Activated T-cell treated with anti-CD3 and anti-CD28 coated beads for 1 hour (primary cell): ENCODE measurements around the gene TRAP1.
A peak's percentile ranks its signal among the peaks of the same experiment; 100 is the strongest.

Experiments
- DNase-seq: peaks from one replicate; pipeline ENCODE4 v3.0.0-alpha.2; 2020; ENCODE audit warnings: low read depth

Gene TRAP1

DNA sequence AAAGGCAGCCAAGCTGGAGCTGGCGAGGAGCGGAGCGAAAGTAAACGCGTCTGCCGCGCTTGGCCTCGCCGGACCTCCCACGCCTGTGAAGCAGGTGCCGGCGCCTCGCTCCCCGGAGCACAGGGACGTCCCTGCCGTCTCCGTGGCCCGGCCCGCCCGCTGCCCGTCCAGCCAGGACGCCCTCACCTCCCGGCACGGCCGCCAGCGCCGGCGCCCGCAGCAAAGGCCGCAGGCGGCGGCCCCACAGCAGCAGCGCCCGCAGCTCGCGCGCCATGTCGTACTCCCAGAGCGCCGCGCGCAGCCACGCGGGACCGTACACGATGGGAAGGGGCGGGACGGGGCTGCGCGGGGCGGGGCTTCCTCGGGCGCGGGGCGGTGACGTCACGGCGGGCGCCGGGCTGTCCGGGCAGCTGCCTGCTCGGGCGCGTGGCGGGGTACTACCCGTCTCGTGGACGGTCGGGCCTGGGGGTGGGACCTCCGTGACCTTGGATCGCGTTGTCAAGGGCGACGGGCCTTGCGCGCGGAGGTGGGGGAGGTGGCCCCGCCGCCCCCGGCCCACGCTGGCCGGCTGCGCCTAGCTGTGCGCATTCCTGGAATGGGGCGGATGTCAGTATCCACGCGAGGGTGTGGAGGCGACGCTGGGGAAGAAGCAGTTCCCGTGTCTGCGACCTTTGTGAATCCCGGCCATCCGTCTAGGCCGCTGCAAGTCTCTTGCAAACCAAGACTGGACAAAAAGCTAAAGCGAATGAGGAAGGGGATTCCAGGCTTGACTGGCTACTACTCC, at the start of gene TRAP1:
TSS of gene TRAP1 (minus strand) at position 290 of the 784 bp plus-strand sequence. CDS start at position 274, 16 bp downstream.
- peak; percentile 93 for DNase-seq

DNA sequence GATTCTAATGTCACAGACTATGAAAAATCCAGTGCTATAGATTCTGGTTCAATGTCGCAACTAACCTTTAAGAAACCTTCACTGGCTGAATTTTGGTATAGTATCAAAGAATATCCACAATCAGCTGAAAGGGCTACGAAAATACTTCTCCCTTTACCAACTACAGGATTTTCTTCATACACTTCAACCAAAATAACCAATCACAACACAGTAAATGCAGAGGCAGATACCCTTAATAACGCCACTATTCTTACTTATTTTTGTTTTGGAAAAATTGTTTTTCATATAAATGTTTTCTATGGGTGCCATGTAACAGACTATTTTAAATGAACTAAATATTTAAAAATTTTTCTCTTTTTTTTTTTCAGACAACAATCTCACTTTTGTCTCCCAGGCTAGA, 48.9 kb upstream of the TRAP1 start:
- no peak for DNase-seq

DNA sequence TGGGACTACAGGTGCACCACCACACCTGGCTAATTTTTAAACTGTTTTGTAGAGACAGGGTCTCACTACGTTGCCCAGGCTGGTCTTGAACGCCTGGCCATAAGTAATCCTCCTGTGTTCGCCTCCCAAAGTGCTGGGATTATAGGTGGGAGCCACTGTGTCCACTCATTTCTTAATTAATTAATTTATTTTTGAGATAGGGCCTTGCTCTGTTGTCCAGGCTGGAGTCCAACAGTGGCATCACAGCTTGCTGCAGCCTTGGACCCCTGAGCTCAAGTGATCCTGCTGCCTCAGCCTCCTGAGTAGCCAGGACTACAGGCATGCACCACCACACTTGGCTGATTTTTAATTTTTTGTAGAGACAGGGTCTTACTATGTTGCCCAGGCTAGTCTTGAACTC, 47.1 kb upstream of the TRAP1 start:
- DNase-seq: no peak

DNA sequence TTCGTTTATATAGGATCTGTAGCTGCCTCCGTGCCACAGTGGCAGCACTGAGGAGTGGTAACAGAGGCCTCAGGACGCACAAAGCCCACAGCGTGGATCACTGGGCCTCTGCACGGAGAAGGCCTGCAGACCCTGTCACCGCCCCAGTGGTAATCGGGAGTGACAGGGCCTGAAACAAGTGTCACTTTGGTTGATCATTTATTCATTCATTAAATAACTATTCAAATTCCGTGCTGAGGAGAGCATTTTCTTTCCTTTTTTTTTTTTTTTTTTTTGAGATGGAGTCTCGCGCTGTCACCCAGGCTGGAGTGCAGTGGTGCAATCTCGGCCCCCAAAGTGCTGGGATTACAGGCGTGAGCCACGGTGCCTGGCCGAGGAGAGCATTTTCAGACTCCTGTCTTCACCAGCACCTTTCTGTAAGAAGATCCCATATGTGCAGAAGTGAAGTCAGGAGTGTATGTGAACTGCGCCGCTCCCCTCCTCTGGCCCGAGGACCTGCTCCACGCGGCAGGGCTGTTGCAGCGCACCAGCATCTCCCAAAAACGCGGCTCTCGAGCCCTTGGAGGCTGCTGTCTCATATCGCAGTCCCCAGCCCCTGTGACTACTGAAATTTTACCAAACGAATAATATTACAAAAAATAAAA, 44.9 kb upstream of the TRAP1 start:
- no peak for DNase-seq

DNA sequence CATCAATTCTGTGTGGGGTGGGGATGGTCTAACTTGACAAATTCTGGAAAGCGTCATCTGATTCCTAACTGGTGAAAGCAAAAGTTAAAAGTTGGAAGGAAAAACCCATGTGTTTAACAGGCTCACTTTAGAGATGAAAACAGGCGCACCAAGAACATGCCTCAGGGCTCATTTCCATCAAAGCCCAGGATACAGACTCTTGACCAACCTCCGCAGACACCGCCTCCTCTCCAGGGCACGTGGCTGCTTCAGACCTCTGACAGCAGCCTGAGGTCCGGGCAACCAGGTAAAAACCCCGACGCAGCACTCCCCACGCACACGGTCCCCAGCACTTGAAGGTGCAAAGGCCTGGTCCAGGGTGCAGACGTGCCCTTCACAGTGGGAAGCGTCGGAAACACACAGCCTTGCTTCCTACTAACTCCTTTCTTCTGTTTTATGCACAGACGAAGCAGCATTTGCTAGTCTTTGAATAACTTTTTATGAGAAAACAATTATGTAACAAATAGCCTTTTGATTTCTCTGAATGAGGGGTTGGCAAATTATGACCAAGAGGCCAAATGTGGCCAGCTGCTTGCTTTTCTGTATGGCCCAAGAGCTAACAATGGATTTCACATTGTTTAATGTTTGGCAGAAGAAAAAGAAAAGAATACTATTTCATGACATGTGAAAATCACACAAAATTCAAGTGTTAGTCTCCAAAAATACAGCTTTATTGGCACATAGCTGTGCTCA, 44.2 kb upstream of the TRAP1 start:
- DNase-seq: no peak

DNA sequence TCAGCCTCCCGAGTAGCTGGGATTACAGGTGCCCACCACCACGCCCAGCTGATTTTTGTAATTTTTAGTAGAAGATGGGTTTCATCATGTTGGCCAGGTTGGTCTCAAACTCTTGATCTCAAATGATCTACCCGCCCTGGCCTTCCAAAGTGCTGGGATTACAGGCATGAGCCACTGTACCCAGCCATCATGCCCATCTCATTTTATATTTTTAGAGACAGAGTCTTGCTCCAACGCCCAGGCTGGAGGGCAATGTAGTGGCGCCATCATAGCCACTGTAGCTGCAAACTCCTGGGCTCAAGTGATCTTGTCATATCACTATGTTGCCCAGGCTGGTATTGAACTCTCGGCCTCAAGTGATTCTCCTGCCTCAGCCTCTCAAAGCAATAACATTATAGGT, 43.2 kb upstream of the TRAP1 start:
- no peak for DNase-seq

DNA sequence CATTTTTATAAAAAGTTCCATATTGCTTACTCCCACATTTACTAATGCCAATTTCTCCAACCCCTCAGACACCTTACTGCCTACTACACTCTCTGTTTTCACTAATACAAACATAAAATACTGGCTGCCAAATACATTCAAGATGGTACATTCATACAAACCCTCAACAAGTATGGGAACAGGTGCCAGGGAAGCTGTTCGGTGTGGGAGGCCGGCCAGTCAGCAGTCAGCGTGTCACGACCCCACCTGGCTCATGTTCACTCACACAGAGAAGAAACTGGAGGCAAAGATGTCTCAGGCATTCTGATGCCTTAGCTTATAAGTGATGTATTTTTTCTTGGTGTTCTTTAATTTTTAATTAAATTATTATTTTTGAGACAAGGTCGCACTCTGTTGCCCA, 42.4 kb upstream of the TRAP1 start:
- DNase-seq: no peak

DNA sequence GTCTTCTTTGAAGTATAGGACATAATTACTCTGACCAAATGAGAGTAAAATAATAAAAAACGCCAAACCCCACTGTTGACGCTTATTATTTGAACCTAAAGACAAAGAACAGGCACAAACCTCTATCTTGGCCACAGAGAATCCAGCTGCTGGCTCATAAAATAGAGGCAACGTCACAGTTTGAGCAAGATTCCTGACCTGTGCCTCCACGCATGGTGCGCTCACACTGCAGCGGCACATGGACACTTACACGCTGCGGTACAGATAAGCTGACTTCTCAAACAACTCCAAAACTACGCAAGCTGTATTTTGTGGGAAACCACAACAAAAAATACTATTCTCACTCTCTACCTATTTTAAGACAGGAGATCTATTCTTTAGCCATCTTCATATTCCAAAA, 38.8 kb upstream of the TRAP1 start:
- DNase-seq: no peak

DNA sequence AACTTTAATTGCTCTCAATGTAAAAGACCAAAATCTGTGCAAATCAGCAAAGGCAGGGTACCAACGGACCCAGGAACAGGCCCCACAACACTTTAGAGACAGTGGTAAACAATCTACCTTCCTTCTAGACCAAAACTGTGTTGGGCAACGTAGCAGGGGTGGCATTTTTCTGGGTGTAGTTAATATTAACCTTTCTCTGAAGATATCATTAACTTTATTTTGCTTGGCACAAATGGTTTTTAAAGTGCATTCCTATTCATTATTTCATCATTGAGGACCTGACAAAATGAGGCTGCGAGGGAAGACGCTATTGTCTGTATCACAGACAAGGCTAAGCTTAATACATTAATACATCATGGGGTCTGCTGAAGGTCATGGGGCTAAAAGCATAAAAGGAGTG, 37.9 kb upstream of the TRAP1 start:
- no peak for DNase-seq

DNA sequence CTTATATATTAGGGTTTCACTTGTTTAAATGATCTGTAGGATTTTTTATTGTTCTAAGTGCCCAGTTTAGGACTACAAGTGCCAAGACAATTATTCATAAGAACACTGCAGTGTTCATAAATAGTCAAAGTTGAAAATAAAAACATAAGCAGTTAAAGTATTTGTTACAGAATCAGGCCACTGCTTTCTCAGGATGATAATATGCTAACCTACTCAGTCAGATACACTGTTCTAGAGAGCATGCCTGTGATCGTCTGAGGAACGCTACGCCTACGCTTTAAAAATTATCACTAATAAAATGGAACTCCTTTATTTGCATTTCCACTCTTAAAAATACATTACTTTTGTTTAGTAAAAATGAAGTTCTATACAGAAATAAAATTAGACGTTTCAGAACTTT, 37.4 kb upstream of the TRAP1 start:
- DNase-seq: no peak

DNA sequence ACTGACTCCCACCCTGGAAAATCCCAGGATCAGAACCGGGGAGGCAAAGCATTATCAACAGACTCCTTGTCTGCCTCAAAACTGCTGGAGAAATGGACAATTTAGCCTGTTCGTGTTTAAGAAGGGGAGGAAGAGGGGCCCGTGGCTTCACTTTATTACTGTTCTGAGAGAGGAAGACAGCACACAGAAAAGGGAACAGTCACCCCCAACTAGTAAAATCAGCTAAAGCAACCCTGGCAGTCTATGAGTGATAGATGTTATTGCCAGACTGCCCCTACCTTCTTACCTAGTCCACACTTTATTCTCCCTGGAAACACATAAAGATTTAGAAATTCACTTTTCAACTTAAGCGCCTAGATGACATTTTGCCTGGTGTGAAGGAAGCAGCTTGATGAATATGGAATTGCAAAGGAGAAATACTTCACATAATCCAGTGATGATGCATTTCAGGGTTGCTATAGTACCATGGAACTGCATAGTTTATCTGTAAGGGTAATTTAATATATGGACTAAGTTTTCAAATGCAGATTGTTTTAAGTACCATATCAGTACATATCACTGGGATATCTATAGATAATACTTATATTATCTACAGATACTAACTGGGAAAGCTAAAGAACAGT, 36.9 kb upstream of the TRAP1 start:
- no peak for DNase-seq

DNA sequence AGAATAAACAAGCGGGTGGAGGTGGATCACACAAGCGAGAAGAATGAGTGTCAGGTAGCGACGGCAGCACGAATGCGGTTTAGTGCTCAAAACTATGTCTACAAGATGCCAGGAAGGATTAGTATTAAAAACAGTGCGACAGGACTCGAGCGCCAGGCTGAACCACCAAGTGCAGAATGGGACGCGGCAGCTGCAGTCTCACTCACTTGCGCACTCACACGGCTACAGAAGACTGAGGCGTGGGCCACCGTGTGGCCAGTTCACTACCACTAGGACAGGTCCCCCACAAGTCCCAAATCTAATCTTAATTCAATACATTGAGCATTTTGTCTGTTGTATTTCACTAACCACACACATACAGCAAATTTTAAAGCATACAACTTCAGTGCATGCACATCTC, 35.7 kb upstream of the TRAP1 start:
- no peak for DNase-seq

DNA sequence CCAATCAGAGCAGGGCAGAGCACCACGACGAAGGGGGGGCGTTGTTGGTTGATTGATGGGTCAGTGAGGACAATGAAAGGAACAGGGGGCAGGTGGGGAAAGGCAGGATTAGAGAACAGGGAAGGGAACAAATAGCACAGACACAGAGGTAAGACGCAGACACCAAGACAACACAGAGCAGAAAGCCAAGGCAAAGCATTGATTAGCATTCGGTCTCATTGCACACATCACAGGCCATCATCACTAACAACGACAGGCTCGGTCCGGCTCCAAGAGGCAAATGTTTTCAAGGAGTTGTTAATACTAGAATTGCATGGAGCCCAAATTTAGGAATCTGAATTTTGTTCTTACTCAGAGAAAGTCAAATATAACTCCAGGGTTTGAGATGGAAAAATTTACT, 34.6 kb upstream of the TRAP1 start:
- no peak for DNase-seq

DNA sequence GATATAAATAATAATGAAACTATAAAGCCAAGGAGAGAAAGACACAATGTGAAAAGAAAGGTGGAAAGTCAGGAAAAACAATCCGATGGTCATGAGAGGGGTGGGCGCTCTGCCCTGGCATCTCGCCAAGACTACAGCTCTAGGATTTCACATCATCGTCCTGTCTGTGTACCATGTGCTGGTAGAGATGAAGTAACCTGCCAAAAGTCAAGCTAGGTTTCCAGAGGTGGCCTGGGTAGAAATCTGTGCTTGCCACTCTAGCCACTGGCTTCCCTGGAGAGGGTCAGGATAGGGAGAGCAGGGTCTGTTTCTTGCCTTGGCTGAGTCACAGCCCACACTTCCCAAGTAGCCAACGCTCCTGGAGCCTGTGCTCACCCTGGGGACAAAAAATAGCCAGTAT, 31.0 kb upstream of the TRAP1 start:
- DNase-seq: no peak

DNA sequence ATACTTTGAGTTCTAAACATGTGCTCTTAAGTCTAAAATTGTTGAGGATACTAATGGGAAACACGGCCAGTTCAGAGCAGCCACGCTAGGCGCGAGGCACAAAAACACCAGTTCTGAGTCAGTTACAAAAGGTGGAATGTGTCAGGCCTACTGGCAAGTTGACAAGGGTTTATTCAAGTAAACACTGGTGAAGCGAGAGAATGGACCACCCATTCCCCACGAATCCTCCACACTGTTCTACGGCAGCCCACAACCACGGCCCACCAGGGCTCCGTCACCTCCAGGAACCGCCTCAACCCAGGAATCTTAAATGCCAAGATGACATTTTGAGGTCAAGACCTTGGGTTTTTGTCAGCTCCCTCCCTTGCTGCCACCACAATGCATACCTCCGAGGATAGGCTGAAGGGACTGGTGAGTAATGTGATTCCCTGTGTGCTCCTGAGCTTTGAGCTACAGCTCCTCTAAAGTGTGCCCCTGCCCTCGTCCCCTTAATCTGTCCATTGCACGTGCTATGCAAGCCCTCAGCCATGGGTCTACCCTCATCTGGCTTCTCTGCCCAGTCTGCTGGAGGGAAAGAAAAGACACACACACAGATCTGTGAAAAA, 28.5 kb upstream of the TRAP1 start:
- no peak for DNase-seq

DNA sequence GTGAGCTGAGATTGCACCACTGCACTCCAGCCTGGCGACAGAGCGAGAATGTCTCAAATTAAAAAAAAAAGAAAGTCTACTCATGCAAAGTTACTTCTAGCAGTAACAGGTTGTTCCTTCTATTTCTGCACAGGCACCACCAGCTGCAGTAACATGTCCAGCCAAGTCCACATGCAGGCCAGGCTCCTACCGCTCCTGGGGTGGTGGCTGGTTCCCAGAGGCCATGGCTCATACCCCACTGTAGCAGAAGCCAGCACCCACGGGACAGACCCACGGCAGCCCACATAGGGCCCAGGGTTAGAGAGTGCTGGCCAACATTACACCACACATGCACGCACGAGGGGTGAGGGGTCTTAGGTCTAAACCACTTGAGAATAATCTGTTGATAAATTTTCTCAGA, 26.7 kb upstream of the TRAP1 start:
- no peak for DNase-seq

DNA sequence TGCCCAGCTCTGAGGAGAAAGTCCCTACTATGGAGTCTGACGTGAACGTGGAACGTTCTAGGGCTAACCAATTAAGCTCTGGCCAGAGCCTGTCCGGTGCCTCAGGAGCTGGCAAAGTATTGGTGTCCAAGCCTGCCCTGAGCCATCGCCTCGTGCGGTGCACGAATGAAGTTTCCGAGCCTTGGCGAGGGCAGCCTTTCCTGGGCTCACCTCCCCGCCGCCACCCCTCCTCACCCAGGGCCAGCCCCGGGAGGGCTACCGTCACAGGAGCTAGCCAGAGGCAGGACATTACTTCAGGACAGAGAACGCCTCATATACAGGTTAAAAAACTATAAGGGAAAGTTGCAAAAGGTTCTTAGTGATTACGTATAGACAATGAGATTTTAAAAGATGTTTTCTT, 23.6 kb upstream of the TRAP1 start:
- no peak for DNase-seq

DNA sequence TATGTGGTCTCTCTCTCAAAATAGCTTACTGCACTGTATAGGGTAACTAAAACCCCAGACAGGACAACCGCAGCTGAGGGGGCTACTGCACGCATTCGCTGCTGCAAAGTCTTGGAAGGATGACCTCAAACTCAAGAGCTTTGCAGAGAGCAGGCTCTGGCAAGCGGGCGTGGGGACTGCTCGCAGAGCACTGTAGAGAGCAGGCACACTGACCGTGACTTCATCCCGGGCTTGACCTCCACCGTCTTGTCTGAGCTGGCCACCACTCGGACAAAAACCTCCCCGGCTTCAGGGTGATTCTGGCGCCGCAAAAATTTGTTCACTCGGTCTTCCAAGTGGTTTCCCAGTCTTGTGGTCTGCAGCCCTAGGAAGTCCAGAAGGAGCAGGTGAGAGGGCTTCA, 22.9 kb upstream of the TRAP1 start:
- no peak for DNase-seq

DNA sequence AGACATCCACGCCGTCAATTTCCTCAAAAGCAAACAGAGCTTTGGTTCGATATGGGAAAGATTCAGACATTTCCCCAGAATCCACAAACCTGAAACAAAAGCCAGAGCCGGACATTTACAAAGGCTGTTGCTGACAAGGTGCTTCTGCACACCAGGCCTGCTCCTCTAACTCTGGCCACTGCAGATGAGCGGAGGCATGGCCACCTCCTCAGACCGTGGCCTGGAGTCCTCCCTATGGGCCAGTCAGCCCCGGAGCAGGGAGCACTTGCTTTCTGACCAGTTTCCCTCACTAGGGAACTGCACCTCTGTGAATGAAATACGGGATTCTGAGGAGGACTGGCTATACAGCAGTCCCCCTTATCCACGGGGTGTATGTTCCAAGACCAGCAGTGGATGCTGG, 22.3 kb upstream of the TRAP1 start:
- no peak for DNase-seq

DNA sequence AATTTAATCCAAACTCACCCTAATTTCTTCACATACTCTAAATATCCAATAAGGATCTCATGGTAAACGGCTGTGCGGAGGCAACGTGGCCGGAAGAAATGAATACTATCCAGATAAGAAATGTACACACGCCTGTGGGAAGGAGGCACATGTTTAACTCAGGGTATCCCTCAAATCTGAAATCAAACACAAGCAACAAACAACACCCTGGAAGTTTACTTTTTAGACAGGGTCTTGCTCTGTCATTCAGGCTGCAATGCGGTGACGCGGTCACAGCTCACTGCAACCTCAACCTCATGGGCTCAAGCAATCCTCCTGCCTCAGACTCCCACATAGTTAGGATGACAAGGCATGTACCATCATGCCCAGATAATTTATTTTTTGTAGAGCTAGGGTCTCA, 21.2 kb upstream of the TRAP1 start:
- DNase-seq: no peak

DNA sequence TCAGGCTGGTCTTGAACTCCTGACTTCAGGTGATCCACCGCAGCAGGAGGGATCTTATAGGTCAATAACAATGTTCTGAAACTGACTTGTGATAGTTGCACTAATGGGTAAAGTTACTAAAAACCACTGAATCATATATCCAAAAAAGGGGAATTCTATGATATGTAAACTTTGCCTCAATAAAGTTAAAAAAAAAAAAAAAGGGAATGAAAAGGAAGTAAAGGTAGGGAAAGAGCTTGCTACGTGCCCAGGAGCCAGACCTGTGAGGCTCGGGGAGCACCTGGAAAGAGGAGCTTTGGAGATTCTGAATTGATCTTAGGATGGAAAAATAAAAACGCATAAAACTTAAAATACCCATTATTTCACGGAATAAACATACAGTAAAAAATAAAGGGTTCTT, 20.8 kb upstream of the TRAP1 start:
- DNase-seq: no peak

DNA sequence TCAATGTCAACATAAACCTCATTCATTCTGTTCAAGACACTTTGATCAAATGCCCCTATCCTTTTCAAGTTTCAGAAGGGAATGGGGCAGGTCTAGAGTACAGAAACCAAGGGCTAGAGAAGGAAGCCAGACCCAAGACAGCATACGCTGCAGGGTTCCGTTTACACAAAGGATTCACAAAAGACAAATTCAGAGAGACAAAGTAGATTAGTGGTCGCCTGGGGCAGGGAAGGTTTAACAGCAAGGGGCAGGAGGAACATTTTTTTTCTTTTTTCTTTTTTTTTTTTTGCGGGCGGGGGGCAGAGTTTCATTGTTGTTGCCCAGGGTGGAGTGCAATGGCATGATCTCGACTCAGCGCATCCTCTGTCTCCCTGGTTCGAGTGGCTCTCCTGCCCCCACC, 19.9 kb upstream of the TRAP1 start:
- DNase-seq: no peak
